GM21515 (cell line): ENCODE data around the gene NEDD4L.

Experiments used
- ATAC-seq: cut with Tn5 transposase; IDR thresholded peaks from one replicate; pipeline ENCODE4 v1.9.1; 2021; ENCODE audit not compliant: unreplicated experiment

The NEDD4L gene

GRCh38 chr18:58388736-58389135, 344.7 kb downstream of the NEDD4L start:
- ATAC-seq = no peak

- ATAC-seq = no peak
These were observed 345.7 kb downstream of the NEDD4L start for GRCh38 chr18:58389745-58390144.

GRCh38 chr18:58390399-58390798, 346.4 kb downstream of the NEDD4L start:
- no peak for ATAC-seq

- ATAC-seq = no peak
These were observed 347.3 kb downstream of the NEDD4L start for GRCh38 chr18:58391231-58391825.

GRCh38 chr18:58391932-58392323, 347.9 kb downstream of the NEDD4L start:
- no peak for ATAC-seq

- ATAC-seq = no peak
These were observed 348.4 kb downstream of the NEDD4L start for GRCh38 chr18:58392324-58393000.

GRCh38 chr18:58393295-58393694, 349.3 kb downstream of the NEDD4L start:
- no peak for ATAC-seq

- ATAC-seq = no peak
These were observed 350.0 kb downstream of the NEDD4L start for GRCh38 chr18:58394046-58394445.

- no peak for ATAC-seq
These were observed 350.8 kb downstream of the NEDD4L start for GRCh38 chr18:58394602-58395425.

GRCh38 chr18:58396144-58396543, 352.1 kb downstream of the NEDD4L start:
- no peak for ATAC-seq

- ATAC-seq = no peak
These were observed 352.9 kb downstream of the NEDD4L start for GRCh38 chr18:58396966-58397365.

- ATAC-seq = no peak
These were observed 353.5 kb downstream of the NEDD4L start for GRCh38 chr18:58397385-58398132.

- ATAC-seq = no peak
These were observed 354.8 kb downstream of the NEDD4L start for GRCh38 chr18:58398648-58399398.

- ATAC-seq = no peak
These were observed 356.4 kb downstream of the NEDD4L start for GRCh38 chr18:58400331-58400870.

GRCh38 chr18:58401191-58401590, 357.2 kb downstream of the NEDD4L start:
- no peak for ATAC-seq

GRCh38 chr18:58402247-58402646, 358.2 kb downstream of the NEDD4L start:
- no peak for ATAC-seq

GRCh38 chr18:58402951-58403702, 359.1 kb downstream of the NEDD4L start:
- ATAC-seq = no peak

- ATAC-seq = no peak
These were observed 359.9 kb downstream of the NEDD4L start for GRCh38 chr18:58403799-58404455.
